Umbilical cord (tissue), 2 donors: ENCODE results near the gene B4GALNT3. TPM values are rescaled to one million over a fixed set of nuclear protein-coding genes. Genes with fewer than 3 reads are reported as not detected.

Experiments
- DNase-seq: peaks from one replicate; pipeline ENCODE4 v3.0.0-alpha.2; 2015; ENCODE audit warnings: low spot score
- total RNA-seq: library from RNA; depleted of rRNA; stranded (reverse); fragments of >200 nt; gene quantifications from one replicate; pipeline ENCODE4 v1.2.3, GENCODE V29; 2014; ENCODE audit warnings: low replicate concordance; ENCODE audit not compliant: insufficient read depth

Gene B4GALNT3
- total RNA-seq, 1 donor from 2014 or later = 6.7 TPM

DNA sequence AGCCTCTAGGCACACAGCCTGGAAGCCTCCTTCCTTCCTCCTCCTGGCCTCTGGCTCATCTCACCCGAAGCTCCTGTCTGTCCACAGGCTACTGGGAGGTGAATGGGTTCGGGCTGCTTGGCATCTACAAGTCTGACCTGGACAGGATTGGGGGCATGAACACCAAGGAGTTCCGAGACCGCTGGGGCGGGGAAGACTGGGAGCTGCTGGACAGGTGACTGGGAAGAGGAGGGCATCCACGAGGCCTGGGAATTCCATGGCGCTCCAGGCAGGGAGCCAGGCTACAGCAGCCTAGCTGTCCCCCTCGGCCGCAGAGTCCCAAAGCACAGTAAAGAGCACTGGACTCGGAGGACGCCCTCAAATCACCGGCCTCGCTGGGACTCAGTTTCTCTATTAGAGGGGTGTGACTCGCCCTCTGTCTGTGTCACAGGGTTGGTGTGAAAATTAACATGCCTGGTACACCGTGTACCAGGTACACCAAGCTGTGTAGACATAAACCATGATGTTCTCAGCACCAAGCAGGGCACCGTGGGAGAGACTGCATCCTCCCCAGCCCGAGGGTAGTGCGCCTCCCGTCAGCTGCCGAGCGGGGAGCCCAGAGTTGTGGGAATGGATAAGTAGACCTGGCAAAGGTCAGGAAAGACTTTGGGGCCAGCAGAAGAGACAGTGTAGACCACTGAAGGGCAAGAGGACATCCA, 99.6 kb downstream of the B4GALNT3 start:
- DNase-seq = no peak

DNA sequence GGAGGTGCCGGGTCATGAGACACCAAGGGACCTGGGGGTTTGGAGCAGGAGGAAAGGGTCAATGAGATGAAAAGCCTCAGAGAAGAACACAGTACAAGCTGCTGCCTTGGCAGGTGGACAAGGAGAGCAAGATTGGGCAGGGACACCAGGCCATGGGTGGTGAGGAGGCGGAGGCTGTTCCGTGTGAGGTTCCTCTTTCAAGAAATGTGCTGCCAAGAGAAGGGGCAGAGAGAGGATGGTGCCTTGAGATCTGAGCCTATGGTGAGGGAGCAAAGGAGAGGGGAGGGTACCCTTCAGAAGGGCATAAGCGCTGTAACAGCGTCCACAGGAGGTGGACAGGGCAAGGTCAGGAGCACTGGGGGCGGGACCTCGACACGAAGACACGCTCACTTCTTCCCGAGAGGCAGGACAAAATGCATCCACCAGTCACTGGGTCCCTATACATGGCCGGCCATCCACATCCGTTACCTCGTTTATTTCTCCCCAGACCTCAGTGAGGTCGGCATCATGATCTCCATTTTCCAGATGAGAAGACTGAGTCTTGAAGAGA, 100.2 kb downstream of the B4GALNT3 start:
- no peak for DNase-seq

DNA sequence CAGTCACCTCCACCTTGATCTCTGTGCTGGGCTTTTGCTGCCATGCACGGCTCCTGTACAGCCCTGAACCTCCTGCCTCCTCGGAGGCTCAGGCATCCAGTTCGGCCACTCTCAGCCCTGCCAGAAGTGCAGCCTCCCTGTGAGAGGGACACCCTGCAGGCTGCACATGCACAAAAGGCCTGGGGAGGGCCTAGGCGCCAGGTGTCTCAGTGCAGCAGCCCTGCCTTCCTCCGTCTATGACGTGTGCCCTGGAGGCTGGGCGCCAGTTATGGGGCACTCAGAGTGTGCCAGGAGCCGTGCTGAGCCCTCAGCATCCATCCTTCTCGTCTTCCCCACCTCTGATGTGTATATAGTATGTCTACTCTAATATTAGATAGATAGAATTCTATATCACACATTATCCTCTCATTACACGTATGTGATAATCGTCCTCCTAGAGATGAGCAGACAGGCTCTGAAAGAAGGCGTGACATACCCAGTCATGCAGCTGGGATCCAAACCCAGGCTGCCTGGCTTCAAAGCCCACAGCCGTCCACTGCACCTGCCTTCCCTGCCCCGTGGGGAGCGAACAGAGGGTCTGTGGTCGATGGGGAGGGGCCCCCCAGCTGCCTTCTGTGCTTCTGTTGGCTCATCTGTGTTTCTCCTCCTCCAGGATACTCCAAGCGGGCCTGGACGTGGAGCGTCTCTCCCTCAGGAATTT, 101.1 kb downstream of the B4GALNT3 start:
- no peak for DNase-seq

- DNase-seq = no peak
These were observed 101.6 kb downstream of the B4GALNT3 start for GRCh38 chr12:561391-561705.

- peak; percentile 30 for DNase-seq
These were observed 102.3 kb downstream of the B4GALNT3 start for GRCh38 chr12:561908-562593.

- no peak for DNase-seq
These were observed 102.9 kb downstream of the B4GALNT3 start for GRCh38 chr12:562634-563033.

GRCh38 chr12:563250-563781, 103.6 kb downstream of the B4GALNT3 start:
- DNase-seq = no peak

- no peak for DNase-seq
These were observed 104.1 kb downstream of the B4GALNT3 start for GRCh38 chr12:563787-564298.

DNA sequence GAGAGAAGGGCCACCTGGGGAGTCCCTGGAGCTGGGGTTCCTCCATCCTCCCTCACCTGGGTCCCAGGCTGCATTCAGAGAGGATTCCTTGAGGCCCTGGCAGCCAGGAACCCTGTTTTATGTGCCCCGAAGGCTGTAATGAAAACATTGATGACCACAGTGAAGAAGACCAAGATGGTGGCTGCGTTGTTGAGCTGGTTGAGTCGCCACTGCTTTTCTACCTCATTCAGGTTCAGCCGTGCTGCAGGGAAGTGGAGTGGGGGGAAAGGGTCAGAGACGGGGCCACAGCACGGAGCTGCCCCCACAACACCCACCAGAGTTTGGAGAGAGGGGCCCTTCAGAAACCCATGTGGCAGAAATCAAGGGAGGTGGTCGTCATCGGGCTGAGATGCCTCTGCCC, 105.4 kb downstream of the B4GALNT3 start:
- no peak for DNase-seq

- no peak for DNase-seq
These were observed 105.9 kb downstream of the B4GALNT3 start for GRCh38 chr12:565589-566105.

DNA sequence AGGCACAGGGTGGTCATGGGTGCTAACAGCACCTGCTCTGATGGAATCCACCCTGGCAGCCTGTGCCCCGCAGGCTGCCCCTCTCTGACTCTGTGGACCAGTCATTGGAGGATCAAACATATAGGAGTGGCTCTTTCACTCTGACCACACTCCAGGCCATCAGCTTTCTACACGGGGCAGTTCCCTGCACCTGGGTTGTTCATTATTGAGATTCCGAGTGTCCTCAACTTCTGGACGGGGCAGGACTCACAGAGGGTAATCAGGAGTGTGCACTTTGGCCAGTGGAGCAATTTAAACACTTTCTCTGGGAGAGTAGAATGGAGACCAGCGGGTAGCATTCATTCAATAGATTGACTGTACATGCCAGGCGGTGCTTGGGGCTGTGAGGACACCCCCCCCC, 108.7 kb downstream of the B4GALNT3 start:
- no peak for DNase-seq

DNA sequence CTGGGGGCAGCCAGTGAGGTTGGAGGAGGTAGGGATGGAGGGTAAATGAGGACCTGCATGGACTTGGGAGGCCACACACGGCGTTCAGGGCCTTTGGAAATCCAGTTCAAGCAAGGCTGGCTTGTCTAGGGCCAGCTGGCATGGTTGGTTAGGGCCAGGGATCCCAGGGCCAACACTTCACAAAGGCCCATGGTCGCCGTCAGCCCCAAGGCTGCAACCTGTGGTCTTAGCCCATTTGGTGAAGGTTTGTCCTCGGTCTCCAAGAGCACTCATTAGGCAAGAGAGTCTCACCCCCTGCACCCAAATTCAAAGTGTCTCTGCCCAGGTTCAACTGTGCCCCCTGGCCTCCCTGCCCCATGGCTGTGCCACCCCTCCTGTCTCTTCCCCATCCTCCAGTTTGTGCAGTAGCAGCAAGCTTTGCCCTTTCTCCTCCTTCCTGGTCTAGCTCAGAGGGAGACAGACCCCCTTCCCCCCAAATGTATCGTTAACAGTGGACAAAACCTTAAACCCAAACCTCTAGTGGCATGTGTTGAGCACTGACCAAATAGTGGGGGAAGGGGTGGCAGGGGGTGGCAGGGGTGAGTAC, 109.4 kb downstream of the B4GALNT3 start:
- no peak for DNase-seq

DNA sequence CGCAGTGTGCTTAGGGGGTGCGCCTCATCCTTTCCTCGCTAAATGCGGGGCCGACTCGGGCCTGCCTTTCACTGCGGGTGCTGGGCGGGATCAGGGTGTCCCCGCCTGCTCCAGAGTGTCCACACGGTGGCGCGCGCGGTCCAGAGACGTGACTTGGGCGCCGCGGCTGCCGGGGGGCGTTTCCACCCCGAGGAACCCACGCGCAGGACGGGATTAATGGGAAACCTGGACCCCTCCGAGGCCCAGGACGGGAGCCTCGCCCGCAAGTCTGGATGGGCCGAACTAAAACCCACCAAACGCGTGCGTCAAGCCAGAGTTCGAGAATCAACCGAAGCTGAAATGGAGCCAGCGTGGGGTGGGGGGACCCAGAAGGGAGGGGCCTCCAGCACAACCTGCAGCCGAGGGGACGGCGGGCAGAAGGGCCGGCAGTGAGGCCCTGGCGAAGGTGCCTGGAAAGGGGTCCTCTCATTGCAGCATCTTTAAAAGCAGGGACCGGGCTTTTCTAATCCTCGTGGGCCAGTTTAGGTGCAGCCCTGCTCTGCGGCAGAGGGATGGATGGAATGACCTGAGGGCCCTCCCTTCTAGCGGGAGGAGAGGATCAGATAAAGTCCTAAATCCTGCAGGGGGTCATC, 110.2 kb downstream of the B4GALNT3 start:
- peak; percentile 92 for DNase-seq

DNA sequence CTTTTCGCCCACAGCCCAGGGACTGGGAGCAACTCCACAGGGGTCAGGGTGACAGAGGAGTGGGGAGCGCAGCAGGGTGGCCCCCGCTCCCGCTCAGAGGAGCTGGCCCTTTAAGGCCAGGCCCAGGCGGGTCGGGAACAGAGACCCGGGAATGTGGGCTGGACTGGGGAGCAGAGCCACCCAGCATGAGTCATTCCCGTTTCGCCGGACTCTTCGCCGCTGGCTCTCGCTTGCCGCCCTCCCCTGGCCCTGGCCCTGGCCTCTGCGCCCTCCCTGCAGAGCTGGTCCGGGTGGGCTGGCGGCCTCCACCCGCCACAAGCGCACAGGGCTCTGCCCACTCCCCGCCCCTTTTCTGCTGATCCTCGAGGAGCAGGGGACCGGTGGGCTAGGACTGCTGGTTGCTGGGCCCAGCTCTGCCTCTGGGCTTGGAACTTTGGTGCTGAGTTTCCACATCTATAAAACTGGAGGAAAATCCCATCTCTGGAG, 110.7 kb downstream of the B4GALNT3 start:
- peak; percentile 89 for DNase-seq

DNA sequence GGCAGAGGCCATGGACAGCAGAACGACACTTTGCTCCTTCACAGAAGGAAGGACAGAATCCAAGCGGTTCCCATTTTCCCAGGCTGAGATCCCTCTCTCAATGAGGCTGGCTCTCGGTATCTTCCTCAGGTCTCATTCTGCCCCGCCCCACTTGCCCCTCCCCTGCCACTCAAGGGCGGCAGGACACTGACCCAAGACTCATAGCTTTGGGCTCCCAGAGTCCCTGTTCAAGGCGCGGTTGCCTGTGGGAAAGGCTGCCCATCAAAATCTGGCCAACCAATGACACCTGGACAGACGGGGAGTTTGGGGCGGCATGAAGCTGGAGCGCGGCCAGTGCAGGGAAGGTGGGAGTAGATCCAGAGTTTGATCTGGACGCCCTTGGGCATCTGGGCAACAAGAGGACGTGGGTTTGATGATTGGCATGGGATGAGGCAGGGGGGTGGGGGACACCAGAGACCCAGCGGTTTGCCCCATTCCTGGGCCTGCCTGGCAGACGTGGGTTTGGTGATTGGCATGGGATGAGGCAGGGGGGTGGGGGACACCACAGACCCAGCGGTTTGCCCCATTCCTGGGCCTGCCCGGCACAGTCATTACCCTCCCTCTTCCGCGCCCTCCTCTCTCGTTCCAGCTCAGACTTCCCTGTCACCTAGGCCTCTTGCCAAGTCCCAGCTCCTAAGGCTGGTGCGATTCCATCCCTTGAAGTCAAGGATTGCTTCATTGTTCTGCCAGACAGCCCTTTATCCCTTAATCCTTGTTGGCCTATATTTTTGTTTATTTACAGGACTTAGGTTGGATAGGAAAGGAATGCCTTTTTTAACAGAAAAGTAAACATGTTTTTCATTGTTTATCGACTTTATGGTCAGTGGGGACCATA, 111.4 kb downstream of the B4GALNT3 start:
- peak; percentile 91 for DNase-seq

GRCh38 chr12:571795-572531, 112.2 kb downstream of the B4GALNT3 start:
- DNase-seq = no peak

- no peak for DNase-seq
These were observed 112.8 kb downstream of the B4GALNT3 start for GRCh38 chr12:572532-572899.

GRCh38 chr12:573232-573631, 113.5 kb downstream of the B4GALNT3 start:
- no peak for DNase-seq

DNA sequence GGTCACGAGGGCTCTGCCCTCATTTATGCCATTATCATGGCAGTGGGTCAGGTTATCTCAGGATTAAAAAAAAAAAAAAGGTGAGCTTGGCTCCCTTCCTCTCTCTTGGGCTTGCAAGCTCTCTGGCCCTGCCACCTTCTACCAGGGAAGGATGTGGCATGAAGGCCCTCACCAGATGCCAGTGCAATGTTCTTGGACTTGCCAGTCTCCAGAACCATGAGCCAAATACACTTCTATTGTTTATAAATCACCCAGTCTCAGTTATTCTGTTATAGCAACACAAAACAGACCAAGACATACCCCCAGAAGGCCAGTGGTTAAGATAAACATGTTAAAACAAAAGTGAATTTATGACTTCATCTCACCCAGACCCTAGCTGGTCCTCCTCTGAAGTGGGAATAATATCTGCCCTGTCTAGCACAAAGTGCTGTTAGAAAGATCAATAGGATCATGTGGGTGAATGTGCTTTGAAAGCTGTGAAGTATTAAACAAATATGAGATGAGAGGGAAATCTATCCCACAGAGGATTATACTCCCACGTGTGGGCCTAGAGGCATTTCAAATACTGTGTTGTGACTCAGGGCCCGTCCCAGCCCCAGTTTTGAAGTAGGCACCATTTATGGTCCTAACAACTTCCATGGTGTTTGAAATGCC, 114.9 kb downstream of the B4GALNT3 start:
- no peak for DNase-seq
